Vein endothelial cell (primary cell): ENCODE results near the gene TET3. TPM values are rescaled to one million over a fixed set of nuclear protein-coding genes. Genes with fewer than 3 reads are reported as not detected.

Source experiments
- small RNA-seq: library from RNA; depleted of rRNA; stranded (forward); fragments of <200 nt; gene quantifications from one replicate; pipeline ENCODE3, GENCODE V24; 2012
- total RNA-seq: library from RNA; depleted of rRNA; stranded (reverse); fragments of >200 nt; gene quantifications from 2 replicates; pipeline ENCODE4 v1.2.3, GENCODE V29; 2012

Gene TET3
- 9.3 and 11.4 TPM in 2 replicates for total RNA-seq

DNA sequence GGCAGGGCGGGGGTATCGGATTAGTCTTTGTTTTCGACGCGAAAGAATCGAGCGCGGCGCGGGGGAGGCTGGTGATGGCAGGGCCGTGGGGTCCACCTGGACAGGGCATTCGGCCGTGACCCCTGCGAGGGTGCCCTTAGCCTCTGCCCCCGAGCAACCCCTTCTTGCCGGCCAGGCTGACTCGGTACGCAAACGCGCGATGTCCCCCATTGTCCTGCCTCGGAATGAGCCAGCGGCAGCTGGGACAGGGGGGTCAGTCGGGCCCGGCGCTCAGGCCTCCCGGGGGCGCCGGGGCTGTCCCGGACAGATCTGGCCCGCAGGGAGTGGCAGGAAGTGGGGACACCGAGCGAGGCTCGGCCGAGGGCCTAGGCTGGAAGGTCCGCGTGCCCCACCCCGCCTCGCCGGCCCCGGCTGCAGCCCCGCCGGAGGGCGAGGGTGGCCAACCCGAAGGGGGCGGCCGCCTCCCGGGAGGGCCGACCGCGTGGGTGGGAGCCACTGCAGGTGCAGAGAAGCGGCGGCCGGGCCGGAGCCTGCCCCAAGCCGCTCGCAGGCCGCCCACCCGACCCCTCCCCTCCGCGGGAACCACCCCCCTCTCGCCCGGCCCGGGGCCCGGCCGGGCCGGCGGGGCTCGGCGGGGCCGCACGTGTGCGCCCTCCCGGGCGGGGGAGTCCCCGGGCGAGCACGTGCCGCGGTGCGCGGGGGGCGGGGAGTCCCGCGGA is at the start of gene TET3:
TSS of gene TET3 (plus strand) at position 708 of the 719 bp plus-strand sequence. CDS start 1,494 bp downstream, outside the sequence.

Small RNA genes within 50 kb of the gene (small RNA-seq; reads per million reads assigned to genes)
- gene AC110801.1 = not detected
- not detected for gene RNA5SP97

Other genes with a start within 250 kb of the TET3 start
- 35.3 and 46.5 TPM in 2 replicates for gene TPRKB, start 247.6 kb upstream of the TET3 start, total RNA-seq
- 31.4 and 38.4 TPM in 2 replicates for gene DUSP11, start 204.8 kb upstream of the TET3 start, total RNA-seq
- gene C2orf78, start 200.7 kb upstream of the TET3 start, total RNA-seq = not detected in 2 replicates
- gene STAMBP, start 155.9 kb upstream of the TET3 start, total RNA-seq = 17.7 and 18.6 TPM in 2 replicates
- gene ACTG2, start 91.9 kb upstream of the TET3 start, total RNA-seq = 0.67 TPM in 1 of 2 replicates, not detected in the other
- gene DGUOK, start 58.0 kb upstream of the TET3 start, total RNA-seq = 44.9 and 53.9 TPM in 2 replicates
- gene BOLA3, start 163.0 kb downstream of the TET3 start, total RNA-seq = 25.5 and 26.7 TPM in 2 replicates
- 120 and 155 TPM in 2 replicates for gene MOB1A, start 194.0 kb downstream of the TET3 start, total RNA-seq
- gene MTHFD2, start 213.7 kb downstream of the TET3 start, total RNA-seq = 65.8 and 74.8 TPM in 2 replicates